Measurements from ENCODE around the gene NUP93. TPM values are rescaled to one million over a fixed set of nuclear protein-coding genes. Genes with fewer than 3 reads are reported as not detected.

The NUP93 gene
- total RNA-seq, 1 experiment from 2014 or later = 165 TPM

DNA sequence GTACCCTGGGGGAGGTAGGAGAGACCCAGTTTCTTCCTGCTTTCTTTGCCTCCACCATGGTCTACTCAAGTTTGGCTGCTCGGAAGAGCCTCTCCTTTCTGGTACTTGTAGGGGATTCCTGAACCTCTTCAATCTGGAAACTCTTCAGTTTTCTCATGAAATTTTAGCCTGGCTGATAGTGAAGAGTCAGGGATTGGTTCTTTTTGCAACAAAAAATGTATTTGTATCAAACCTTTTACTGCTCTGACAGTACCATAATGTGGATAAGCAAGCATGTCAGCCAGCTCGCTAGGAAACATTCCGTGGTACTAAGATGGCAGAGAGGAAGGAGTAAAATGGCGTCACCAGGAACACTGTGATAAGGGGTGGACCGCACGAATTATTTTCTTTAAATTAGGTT, 55.4 kb downstream of the NUP93 start:
- H4K8ac ChIP-seq (replicated peaks; ENCODE audit: insufficient read length, low read depth, low read length) = no peak overlapping the region
- no peak overlapping the region for H3K23ac ChIP-seq (ENCODE audit: insufficient read length, low read depth, low read length)
- no peak overlapping the region for H2AK5ac ChIP-seq (ENCODE audit: insufficient read length, low read length)
- H3K27me3 ChIP-seq (ENCODE audit: insufficient read depth, low read length) = no peaks in the 10 kb centered on the region
- no peaks in the 10 kb centered on the region; the same call in 1 of the 2 replicates for H3K79me2 ChIP-seq (ENCODE audit: insufficient read depth, low read length)
- TF ChIP-seq, protein P1, sequence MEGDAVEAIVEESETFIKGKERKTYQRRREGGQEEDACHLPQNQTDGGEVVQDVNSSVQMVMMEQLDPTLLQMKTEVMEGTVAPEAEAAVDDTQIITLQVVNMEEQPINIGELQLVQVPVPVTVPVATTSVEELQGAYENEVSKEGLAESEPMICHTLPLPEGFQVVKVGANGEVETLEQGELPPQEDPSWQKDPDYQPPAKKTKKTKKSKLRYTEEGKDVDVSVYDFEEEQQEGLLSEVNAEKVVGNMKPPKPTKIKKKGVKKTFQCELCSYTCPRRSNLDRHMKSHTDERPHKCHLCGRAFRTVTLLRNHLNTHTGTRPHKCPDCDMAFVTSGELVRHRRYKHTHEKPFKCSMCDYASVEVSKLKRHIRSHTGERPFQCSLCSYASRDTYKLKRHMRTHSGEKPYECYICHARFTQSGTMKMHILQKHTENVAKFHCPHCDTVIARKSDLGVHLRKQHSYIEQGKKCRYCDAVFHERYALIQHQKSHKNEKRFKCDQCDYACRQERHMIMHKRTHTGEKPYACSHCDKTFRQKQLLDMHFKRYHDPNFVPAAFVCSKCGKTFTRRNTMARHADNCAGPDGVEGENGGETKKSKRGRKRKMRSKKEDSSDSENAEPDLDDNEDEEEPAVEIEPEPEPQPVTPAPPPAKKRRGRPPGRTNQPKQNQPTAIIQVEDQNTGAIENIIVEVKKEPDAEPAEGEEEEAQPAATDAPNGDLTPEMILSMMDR (conservative IDR thresholded peaks at IDR 0.05) = no peak
- no peak overlapping the region for H3K14ac ChIP-seq (ENCODE audit: insufficient read depth, low read length)
- no peak overlapping the region for H3K27ac ChIP-seq (ENCODE audit: insufficient read length, low read depth, low read length)
- no peak for DNase-seq
- no peak overlapping the region for H3T11ph ChIP-seq (ENCODE audit: low read length)
- H2BK20ac ChIP-seq (ENCODE audit: low read depth, low read length, poor library complexity, severe bottlenecking) = no peak overlapping the region
- H4K91ac ChIP-seq (ENCODE audit: insufficient read length, low read depth, low read length) = no peak overlapping the region
- no peaks in the 10 kb centered on the region for H3K79me1 ChIP-seq (ENCODE audit: insufficient read depth, low read depth, low read length, poor library complexity, severe bottlenecking)
- no peak overlapping the region for H3K4me3 Mint-ChIP-seq
- no peaks in the 10 kb centered on the region for H3K23me2 ChIP-seq (ENCODE audit: insufficient read length, low read depth, low read length, poor library complexity, severe bottlenecking)
- no peak overlapping the region for H2BK5ac ChIP-seq (ENCODE audit: insufficient read length, low read length)
- H3K4ac ChIP-seq (ENCODE audit: low read depth, low read length) = no peak overlapping the region
- H2BK120ac ChIP-seq (ENCODE audit: low read depth, low read length, poor library complexity, severe bottlenecking) = no peak overlapping the region
- H3K9me3 ChIP-seq (ENCODE audit: control insufficient read depth, low read depth, low read length) = no peaks in the 10 kb centered on the region
- no peak overlapping the region for H4K5ac ChIP-seq (ENCODE audit: insufficient read length, low read depth, low read length)
- H3K4me1 ChIP-seq (ENCODE audit: insufficient read depth, low read length) = peaks cover 25% of the 10 kb centered on the region
- H3K9ac ChIP-seq (ENCODE audit: extremely low read depth, insufficient read length, low read length) = no peak overlapping the region
- H3K27me3 Mint-ChIP-seq (ENCODE audit: low read depth) = no peaks in the 10 kb centered on the region
- H3K36me3 Mint-ChIP-seq (ENCODE audit: insufficient read depth in 1 of 3, low read depth in 3 of 3) = no peaks in the 10 kb centered on the region
- no peak overlapping the region for H2AFZ ChIP-seq (ENCODE audit: low read length)
- peaks cover 66 to 72% of the 10 kb centered on the region in 2 experiments for H3K4me1 Mint-ChIP-seq
- no CpG with 5 or more reads among the region's 6 CpGs for WGBS (ENCODE audit: extremely low coverage, insufficient read length, low lambda C conversion rate)
- no peak overlapping the region for H3K4me2 ChIP-seq (ENCODE audit: insufficient read depth, insufficient read length, low read length)
- no peaks in the 10 kb centered on the region for H3K9me3 Mint-ChIP-seq
- H3K27ac Mint-ChIP-seq = peak overlapping the region in 1 of 3 experiments; percentile 57; a peak in 1 of 7 replicates
- H3K18ac ChIP-seq (ENCODE audit: insufficient read length, low read depth, low read length) = no peak overlapping the region
- no peak overlapping the region for H2BK12ac ChIP-seq (ENCODE audit: insufficient read length, low read depth, low read length)
- no peak overlapping the region for H2BK15ac ChIP-seq (ENCODE audit: low read depth, low read length)
- no peaks in the 10 kb centered on the region for H4K20me1 ChIP-seq (ENCODE audit: control insufficient read depth, insufficient read depth, insufficient read length)
- H3K56ac ChIP-seq (ENCODE audit: insufficient read length, low read depth, low read length) = no peak overlapping the region

Data from H9 (cell line).